Thoracic aorta (tissue), 2 donors: Measurements from ENCODE around the gene DNTTIP2. TPM values are rescaled to one million over a fixed set of nuclear protein-coding genes. Genes with fewer than 3 reads are reported as not detected.

Experiments
- ATAC-seq: fragments of 150-250 bp; one replicate; pipeline ENCODE4 v1.8.0; 2017; ENCODE audit warnings: low read depth; ENCODE audit not compliant: insufficient number of reproducible peaks, low FRiP score
- DNase-seq: peaks from one replicate; pipeline ENCODE4 v3.0.0-alpha.2; 2020; ENCODE audit warnings: low spot score
- H3K27ac ChIP-seq, 2 donors: fragments of 200-600 bp; sonication (generic); 1 replicate in 1 of 2; 2 replicates in 1 of 2; pipeline ENCODE4 v1.5.1; 2016; ENCODE audit warnings: mild to moderate bottlenecking in 2 of 2, moderate library complexity in 2 of 2
- H3K27me3 ChIP-seq: fragments of 200-600 bp; sonication (generic); replicated peaks from 2 replicates; pipeline ENCODE4 v1.6.0; 2016; ENCODE audit warnings: mild to moderate bottlenecking; ENCODE audit not compliant: insufficient read depth
- H3K36me3 ChIP-seq: fragments of 200-600 bp; sonication (generic); one replicate; pipeline ENCODE4 v1.5.1; 2016
- H3K4me1 ChIP-seq, 2 donors: fragments of 200-600 bp; sonication (generic); 1 replicate in 1 of 2; 2 replicates in 1 of 2; pipeline versions ENCODE4 v1.5.1 to v1.6.0; 2016; ENCODE audit warnings: low read depth in 2 of 2, mild to moderate bottlenecking in 1 of 2; ENCODE audit not compliant: control insufficient read depth in 1 of 2
- H3K4me3 ChIP-seq: fragments of 200-600 bp; sonication (generic); 2 replicates; pipeline ENCODE4 v1.5.1; 2016; ENCODE audit warnings: mild to moderate bottlenecking
- H3K9me3 ChIP-seq: fragments of 200-600 bp; sonication (generic); 2 replicates; pipeline ENCODE4 v1.5.1; 2016
- CTCF ChIP-seq: fragments of 200-600 bp; sonication (generic); IDR thresholded peaks from one replicate; pipeline ENCODE4 v1.5.1; 2019; ENCODE audit warnings: antibody characterized with exemption
- total RNA-seq, 2 donors: library from RNA; depleted of rRNA; stranded (reverse); fragments of >200 nt; gene quantifications; one replicate each; pipeline versions ENCODE4 v1.1.0 to v1.2.3, GENCODE V29; 2016

Gene DNTTIP2
- total RNA-seq, 2 donors from 2014 or later = 24.2 to 41.5 TPM

- TF ChIP-seq CTCF = no peak
- Histone ChIP-seq H3K9me3 (peaks cover 8% of the 10 kb centered on the region), H3K4me1 (no peaks in the 10 kb centered on the region), H3K36me3 (no peaks in the 10 kb centered on the region), H3K27me3 (no peaks in the 10 kb centered on the region), H3K4me3 (no peak overlapping the region), H3K27ac (no peak overlapping the region)
- ATAC-seq = no peak
- DNase-seq = no peak
These were observed 49.9 kb downstream of the DNTTIP2 start for GRCh38 chr1:93829061-93829460.

GRCh38 chr1:93828367-93828755 lies 50.6 kb downstream of the DNTTIP2 start:
- DNase-seq (no peak), ATAC-seq (no peak)
- Histone ChIP-seq H3K4me3 (no peak overlapping the region), H3K27ac (no peak overlapping the region), H3K36me3 (no peaks in the 10 kb centered on the region), H3K27me3 (no peaks in the 10 kb centered on the region), H3K4me1 (no peaks in the 10 kb centered on the region), H3K9me3 (peaks cover 6% of the 10 kb centered on the region)
- no peak for TF ChIP-seq CTCF

DNA sequence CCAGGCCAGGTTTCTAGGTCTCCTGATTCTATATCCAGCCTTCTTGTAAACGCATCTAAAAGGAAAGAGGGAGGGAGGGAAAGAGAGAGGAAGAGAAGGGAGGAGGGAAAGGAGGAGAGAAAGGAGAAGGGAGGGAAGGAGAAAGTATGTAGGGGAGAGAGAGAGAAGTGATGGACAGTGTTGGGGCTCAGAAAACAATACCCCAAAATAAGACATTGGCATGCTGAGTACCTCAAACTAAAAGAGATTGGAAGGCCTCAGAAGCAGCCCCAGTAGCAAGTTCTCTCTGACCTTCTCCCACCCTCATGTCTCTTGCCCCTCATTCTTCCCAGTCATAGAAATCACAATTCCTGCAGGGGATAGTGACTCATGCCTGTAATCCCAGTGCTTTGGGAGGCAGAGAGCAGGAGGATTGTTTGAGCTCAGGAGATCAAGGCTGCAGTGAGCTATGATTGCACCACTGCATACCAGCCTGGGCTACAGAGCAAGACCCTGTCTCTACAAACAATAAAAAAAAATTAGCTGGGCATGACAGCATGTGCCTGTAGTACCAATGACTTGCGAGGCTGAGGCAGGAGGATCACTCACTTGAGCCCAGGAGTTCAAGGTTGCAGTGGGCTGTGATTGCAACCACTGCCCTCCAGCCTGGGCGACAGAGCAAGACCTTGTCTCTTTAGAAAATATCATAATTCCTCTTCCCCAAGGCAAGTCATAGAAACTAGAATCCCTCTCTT lies 51.2 kb downstream of the DNTTIP2 start:
- Histone ChIP-seq H3K36me3 (no peaks in the 10 kb centered on the region), H3K4me1 (no peaks in the 10 kb centered on the region), H3K9me3 (peaks cover under 1% of the 10 kb centered on the region), H3K27me3 (no peaks in the 10 kb centered on the region), H3K4me3 (no peak overlapping the region), H3K27ac (no peak overlapping the region)
- DNase-seq (no peak), ATAC-seq (no peak)
- TF ChIP-seq CTCF = no peak

GRCh38 chr1:93827128-93827527 lies 51.9 kb downstream of the DNTTIP2 start:
- Histone ChIP-seq H3K27me3 (no peaks in the 10 kb centered on the region), H3K27ac (no peak overlapping the region), H3K9me3 (no peaks in the 10 kb centered on the region), H3K36me3 (no peaks in the 10 kb centered on the region), H3K4me1 (no peaks in the 10 kb centered on the region), H3K4me3 (no peak overlapping the region)
- TF ChIP-seq CTCF = no peak
- DNase-seq (no peak), ATAC-seq (no peak)

DNA sequence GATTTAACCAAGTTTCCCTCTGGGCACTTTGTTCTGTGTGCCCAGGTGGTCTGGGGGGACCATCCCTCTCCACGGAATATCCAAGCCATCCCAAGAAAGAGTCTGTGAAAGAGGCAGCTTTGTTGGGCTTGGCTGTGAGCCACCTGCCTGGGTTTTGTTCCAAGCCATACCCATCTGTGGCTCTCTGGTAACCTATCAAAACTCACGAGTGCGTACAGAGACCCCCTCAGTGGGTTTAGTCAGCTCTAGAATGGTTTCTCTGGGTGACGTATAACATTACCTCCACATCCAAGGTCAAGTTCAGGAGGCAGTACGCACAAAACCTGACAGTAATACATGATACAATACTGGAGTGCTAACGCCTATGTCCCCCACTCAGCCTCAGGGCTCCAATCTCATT lies 54.2 kb downstream of the DNTTIP2 start:
- Histone ChIP-seq H3K36me3 (no peaks in the 10 kb centered on the region), H3K4me3 (no peak overlapping the region), H3K4me1 (peaks cover 0 to 7% of the 10 kb centered on the region in 2 donors), H3K27me3 (no peaks in the 10 kb centered on the region), H3K9me3 (no peaks in the 10 kb centered on the region), H3K27ac (no peak overlapping the region)
- ATAC-seq (no peak), DNase-seq (no peak)
- no peak for TF ChIP-seq CTCF
